ENCODE measurements around the gene SUN5. TPM values are rescaled to one million over a fixed set of nuclear protein-coding genes. Genes with fewer than 3 reads are reported as not detected.
"Not testable (repeated sequence)": the region's sequence is repeated elsewhere in the genome, so short reads cannot be mapped to it uniquely, and the experiment has no call there.

SUN5 gene, protein sequence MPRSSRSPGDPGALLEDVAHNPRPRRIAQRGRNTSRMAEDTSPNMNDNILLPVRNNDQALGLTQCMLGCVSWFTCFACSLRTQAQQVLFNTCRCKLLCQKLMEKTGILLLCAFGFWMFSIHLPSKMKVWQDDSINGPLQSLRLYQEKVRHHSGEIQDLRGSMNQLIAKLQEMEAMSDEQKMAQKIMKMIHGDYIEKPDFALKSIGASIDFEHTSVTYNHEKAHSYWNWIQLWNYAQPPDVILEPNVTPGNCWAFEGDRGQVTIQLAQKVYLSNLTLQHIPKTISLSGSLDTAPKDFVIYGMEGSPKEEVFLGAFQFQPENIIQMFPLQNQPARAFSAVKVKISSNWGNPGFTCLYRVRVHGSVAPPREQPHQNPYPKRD
- total RNA-seq: not detected

DNA sequence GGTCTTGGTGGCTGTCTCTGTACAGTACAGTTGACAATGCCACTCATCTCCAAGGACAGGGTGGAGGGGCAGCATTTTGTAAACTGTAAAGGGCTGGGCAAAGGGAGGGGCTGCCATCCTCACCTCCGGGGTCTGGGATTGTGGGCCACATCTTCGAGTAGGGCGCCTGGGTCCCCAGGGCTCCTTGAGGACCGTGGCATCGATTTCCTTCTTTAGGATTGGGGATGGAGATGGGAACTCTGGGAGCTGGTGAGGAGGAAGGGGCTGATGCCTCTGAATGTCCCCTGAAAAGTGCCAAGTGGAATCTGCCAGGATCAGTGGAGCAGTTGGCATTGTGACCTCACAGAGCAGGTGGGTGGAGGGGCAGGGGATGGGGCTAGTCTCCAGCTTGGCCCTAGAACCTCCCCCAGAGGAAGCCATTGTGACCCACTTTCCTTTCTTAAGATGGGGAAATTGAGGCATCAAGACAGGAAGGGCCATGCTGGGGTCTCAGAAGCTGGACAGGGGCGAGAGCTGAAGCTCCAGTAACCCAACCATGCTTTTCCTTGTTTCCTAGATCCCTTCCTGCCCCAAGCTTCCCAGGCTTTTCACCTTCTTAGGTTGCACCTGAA, at the start of gene SUN5:
TSS of gene SUN5 (minus strand) at position 293 of the 611 bp plus-strand sequence. CDS start at position 200, 93 bp downstream.
- no peak within 1 kb of the TSS for H3K4me3 ChIP-seq
- intact Hi-C loops (cut with DNase I; ENCODE audit: low total_unique reads): no loop called here
- no peak within 1 kb of the TSS for H3K27ac ChIP-seq
- no peaks in the 10 kb centered on the region for H3K4me1 ChIP-seq
- no peaks in the 10 kb centered on the region for H3K27me3 ChIP-seq
- no peak for DNase-seq
- H3K9me3 ChIP-seq: no peaks in the 10 kb centered on the region
- TF ChIP-seq, protein P1, sequence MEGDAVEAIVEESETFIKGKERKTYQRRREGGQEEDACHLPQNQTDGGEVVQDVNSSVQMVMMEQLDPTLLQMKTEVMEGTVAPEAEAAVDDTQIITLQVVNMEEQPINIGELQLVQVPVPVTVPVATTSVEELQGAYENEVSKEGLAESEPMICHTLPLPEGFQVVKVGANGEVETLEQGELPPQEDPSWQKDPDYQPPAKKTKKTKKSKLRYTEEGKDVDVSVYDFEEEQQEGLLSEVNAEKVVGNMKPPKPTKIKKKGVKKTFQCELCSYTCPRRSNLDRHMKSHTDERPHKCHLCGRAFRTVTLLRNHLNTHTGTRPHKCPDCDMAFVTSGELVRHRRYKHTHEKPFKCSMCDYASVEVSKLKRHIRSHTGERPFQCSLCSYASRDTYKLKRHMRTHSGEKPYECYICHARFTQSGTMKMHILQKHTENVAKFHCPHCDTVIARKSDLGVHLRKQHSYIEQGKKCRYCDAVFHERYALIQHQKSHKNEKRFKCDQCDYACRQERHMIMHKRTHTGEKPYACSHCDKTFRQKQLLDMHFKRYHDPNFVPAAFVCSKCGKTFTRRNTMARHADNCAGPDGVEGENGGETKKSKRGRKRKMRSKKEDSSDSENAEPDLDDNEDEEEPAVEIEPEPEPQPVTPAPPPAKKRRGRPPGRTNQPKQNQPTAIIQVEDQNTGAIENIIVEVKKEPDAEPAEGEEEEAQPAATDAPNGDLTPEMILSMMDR (IDR thresholded peaks at IDR 0.05): no peak
- TF ChIP-seq POLR2A (IDR thresholded peaks at IDR 0.05): no peak
- H3K36me3 ChIP-seq: no peaks in the 10 kb centered on the region

DNA sequence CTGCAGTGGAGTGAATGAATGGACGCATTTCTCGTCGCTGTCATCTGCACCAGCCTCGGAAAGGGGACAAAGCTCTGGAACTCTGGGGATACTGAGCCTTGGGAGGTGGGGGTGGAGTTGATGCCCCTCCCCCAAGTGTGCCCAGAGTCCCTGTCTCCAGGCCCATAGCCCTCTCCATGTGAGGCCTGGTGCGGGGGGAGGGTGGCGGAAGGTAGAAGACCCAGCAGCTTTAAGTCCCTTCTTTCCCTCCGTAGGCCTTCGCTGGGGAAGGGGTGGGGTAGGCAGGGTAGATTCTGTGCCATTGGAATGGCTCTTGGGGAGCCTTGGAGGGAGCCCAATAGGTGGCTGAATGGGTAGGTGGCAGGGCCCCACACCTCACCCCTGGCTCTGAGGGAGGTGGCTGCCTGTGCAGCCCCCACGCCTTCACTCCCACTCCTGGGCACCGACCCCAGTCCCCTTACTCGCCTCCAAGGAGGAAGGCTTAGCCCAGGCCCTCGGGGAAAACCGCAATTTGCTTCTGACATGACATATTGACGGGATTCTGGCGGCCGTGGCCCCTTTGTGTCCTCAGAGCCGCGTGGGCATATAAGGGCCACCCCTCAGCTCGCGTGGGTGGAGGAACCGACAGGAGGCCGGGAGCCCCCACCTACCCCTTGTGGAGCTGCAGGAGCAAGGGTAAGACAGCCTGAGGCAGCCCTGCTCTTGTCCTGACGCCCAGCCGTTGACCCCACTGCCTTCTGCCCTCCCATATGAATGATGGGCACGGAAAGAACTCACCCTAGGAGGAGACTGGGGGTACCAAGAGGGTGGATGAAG, 49.3 kb upstream of the SUN5 start, which contains the start of gene BPIFB3:
TSS of gene BPIFB3 (plus strand) at position 613 of the 816 bp plus-strand sequence. CDS start 1,533 bp downstream, outside the sequence.
- intact Hi-C loops (cut with DNase I; ENCODE audit: low total_unique reads): no loop called here
- no peak within 1 kb of the TSS for H3K27ac ChIP-seq
- H3K27me3 ChIP-seq: no peaks in the 10 kb centered on the region
- TF ChIP-seq, protein P1 (IDR thresholded peaks at IDR 0.05): no peak
- no peaks in the 10 kb centered on the region for H3K36me3 ChIP-seq
- no peak for DNase-seq
- no peaks in the 10 kb centered on the region for H3K4me1 ChIP-seq
- H3K4me3 ChIP-seq: no peak within 1 kb of the TSS
- H3K9me3 ChIP-seq: no peaks in the 10 kb centered on the region

DNA sequence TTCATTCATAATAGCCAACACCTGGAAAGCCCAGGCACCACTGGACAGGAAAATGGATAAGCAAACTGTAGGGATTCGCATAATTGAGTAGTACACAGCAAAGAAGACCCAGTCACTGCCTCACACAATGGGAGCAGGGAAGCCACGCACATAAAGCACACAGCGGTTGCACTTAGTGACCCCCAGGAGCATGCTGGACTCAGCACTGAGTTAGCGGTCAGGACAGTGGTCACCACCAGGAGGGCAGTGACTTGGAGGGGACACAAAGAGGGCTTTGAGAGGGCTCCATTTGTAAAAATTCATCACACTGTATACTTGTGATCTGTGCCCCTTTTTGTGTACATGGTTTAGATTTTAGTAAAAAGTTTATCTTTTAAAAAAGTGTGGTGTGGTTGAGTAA, 47.1 kb upstream of the SUN5 start:
- Histone ChIP-seq H3K4me1 (no peaks in the 10 kb centered on the region), H3K27ac (no peak overlapping the region), H3K9me3 (no peaks in the 10 kb centered on the region), H3K4me3 (no peak overlapping the region), H3K36me3 (no peaks in the 10 kb centered on the region), H3K27me3 (no peaks in the 10 kb centered on the region)
- TF ChIP-seq POLR2A (IDR thresholded peaks at IDR 0.05): no peak
- TF ChIP-seq, protein P1 (IDR thresholded peaks at IDR 0.05): no peak
- intact Hi-C loops (cut with DNase I; ENCODE audit: low total_unique reads): no loop called here
- DNase-seq: no peak

DNA sequence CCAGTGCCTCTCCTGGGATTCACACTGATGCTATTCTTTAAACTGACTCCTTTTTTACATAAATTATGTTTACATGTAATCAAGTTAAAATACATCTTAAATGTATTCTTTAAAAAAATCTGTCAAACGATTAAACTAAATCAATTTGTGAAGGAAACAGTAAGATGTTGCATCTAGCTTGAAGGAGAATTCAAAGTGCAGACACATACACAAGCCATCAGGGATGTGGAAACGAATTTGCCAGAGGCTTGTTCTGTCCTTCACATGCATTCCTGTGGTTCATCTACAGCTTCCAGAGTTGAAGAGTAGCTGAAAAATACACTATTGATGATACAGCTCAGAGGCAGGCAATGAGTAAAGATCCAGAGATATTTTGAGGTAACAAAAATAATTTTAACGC, 42.2 kb upstream of the SUN5 start:
- Histone ChIP-seq H3K27ac (no peak overlapping the region), H3K4me1 (no peaks in the 10 kb centered on the region), H3K9me3 (peaks cover 0 to 3% of the 10 kb centered on the region in 2 donors), H3K36me3 (no peaks in the 10 kb centered on the region), H3K27me3 (no peaks in the 10 kb centered on the region), H3K4me3 (no peak overlapping the region)
- TF ChIP-seq, protein P1 (IDR thresholded peaks at IDR 0.05): no peak
- TF ChIP-seq POLR2A (IDR thresholded peaks at IDR 0.05): no peak
- DNase-seq: no peak
- intact Hi-C loops (cut with DNase I; ENCODE audit: low total_unique reads): no loop called here

DNA sequence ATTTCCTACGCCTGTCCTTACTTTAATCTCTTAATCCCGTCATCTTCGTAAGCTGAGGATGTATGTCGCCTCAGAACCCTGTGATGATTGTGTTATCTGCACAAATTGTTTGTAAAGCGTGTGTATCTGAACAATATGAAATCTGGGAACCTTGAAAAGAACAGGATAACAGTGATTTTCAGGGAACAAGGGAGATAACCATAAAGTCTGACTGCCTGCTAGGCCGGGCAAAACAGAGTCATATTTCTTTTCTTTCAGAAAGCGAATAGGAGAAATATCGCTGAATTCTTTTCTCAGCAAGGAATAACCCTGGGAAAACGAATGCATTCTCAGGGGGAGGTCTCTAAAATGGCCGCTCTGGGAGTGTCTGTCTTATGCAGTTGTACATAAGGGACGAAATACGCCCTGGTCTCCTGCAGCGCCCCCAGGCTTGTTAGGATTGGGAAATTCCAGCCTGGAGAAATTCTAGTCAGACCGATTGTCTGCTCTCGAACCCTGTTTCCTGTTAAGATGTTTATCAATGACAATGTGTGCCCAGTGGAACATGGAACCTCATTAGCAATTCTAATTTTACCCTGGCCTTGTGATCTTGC, 41.0 kb upstream of the SUN5 start:
- H3K27me3 ChIP-seq; H3K4me3 ChIP-seq; H3K36me3 ChIP-seq; H3K9me3 ChIP-seq; H3K27ac ChIP-seq; H3K4me1 ChIP-seq; intact Hi-C loops (cut with DNase I; ENCODE audit: low total_unique reads); DNase-seq: not testable (repeated sequence)

Measured in uterus (tissue), 4 donors.